SHP77 (cell line): ENCODE measurements around the gene MFN2.

Source experiments
- DNase-seq, 2 experiments: peaks; one replicate each; lab custom pipeline; 2025; lab: John Stamatoyannopoulos, UW

MFN2 gene

GRCh38 chr1:12051361-12051760 lies 71.1 kb downstream of the MFN2 start:
- DNase-seq: no peak

DNA sequence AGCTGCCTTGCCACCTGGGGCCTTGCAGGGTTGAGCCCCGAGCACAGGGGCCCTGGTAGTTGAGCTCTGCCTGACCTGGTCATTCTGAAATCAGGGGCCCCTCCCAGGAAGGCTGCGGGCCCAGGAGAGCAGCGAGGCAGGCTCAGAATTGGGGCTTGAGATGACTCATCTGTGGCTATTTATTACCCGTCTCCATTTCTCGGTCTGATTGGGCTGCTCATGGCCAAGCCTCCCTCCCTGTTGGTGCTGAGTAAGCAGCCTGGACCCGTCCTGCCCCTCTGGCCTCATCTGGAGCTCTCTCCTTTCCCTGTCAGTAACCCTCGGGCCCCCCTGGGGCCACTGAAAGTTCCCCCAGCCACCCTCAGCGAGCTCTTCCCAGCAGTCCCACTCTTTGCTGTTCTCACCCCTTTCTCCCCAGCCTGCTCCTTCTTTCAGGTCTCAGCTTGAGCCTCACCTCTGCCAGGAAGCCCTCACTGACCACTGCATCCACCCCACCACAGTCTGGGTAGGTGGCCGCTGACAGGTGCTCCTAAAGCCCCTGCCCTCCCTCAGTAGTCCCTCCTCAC lies 71.8 kb downstream of the MFN2 start:
- no peak for DNase-seq

DNA sequence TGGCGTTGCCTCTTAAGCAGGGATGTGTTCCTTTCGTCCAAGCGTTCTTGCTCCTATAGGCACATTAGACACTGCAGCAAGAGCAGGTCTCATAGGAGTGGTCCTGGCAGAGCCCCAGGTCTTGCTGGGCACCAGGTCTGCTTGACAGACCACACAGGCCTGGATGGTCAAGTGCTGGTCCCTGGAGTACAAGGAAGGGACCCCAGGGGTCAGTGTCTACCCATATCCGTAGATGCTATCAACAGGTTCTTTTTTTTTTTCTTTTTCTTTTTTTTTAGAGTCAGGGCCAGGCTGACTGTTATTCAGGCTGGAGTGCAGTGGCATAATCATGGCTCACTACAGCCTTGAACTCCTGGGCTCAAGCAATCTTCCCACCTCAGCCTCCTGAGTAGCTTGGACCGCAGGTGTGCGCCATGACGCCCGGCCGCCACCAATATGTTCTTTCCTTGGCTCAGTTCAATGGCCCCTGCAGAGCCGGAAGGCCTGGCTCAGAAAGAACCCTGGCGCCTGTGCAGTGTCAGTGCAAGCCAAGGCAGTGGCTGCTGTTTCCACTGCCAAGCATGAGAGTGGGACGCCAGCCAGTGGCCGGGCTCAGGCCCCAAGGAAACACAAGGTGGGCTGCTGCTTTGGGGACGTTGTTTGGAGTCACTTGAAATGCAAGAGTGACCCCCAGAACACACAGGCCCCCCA lies 72.9 kb downstream of the MFN2 start:
- no peak for DNase-seq

DNA sequence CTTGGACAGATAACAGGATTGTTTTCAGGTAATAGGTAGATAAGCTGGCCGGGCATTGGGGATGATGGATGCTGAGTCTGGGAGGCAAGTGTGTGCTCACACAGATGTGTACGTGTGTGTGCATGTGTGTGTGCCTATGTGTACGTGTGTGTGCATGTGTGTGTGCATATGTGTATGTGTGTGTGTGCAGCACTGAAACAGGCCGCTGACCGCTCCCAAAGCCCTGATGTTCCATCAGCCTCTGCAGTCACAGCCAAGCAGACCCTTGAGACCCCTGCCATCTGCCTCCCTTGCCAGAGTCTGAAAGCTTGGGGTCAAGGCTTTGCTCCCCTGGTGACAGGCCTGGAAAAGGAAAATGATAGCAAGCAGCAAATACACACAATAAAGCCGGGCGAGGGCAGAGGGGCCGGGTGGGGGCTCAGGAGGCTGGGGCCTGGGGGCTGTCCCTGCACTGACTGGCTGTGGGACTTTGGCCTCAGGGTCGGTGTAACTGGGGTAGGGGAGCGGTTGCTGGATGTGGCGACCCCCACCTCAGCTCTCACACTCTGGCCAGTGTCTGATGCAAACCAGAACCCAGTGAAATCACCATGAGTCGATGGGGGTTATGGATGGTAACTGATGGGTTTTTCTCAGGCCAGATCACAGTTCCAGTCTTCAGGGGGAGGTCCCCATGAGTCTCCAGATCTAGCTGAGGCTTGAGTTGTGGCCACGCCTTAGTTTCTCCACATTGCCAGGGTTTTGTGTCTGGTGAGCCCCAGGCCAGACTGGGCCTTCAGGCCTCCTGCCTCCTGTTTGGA lies 73.7 kb downstream of the MFN2 start:
- DNase-seq: no peak

DNA sequence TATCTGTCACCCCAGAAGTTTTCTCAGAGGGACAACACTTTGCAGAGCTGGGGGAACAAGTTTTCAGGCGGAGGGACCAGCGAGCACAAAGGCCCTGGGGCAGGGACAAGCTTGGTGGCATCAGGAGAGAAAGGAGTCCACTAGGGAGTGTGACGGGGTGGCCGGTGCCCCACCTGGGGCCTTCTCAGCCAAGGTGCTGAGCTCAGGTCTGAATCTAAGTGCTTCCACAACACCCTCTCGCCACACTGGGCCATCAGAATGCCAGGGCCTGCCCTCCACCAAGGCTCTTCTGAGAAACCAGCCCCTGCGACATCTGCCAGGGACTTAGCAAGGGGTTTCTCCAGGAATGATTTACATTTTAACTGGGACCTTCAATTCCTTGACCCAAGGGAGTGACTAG lies 75.0 kb downstream of the MFN2 start:
- DNase-seq: no peak

- no peak for DNase-seq
Measured at GRCh38 chr1:12056331-12056841, 76.1 kb downstream of the MFN2 start.

GRCh38 chr1:12057382-12057781 lies 77.1 kb downstream of the MFN2 start:
- no peak for DNase-seq

DNA sequence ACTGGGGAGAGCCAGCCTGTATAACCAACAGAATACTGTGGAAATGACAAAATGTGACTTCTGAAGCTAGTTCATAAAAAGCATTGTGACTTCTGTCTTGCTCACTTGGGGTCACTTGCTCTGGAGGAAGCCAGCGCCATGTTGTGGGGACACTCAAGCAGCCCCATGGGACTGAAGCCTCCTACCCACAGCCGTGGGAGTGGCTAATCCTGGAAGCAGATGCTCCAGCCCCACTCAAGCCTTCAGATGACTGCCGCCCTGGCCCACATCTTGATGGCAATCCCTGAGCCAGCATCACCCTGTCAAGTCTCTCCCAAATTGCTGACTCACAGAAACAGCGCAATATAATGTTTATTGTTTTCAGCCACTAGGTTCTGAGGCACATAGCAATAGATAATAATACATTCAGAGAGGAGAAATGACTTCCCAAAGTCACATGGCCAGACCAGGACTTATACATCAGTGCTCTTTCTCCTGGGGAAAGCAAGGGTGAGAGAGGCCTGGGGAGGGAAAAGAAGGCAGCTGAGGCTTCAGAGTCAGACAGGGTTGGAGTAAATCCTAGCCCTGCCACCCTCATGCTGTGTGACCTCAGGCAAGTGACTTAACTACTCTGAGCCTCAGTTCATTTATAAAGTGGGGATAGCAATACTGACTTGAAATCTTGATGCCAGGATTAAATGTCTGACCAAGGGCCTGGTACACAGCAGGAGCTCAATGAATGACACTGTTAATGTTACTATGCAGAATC lies 77.9 kb downstream of the MFN2 start:
- no peak for DNase-seq

GRCh38 chr1:12059226-12059625 lies 79.0 kb downstream of the MFN2 start:
- no peak for DNase-seq

DNA sequence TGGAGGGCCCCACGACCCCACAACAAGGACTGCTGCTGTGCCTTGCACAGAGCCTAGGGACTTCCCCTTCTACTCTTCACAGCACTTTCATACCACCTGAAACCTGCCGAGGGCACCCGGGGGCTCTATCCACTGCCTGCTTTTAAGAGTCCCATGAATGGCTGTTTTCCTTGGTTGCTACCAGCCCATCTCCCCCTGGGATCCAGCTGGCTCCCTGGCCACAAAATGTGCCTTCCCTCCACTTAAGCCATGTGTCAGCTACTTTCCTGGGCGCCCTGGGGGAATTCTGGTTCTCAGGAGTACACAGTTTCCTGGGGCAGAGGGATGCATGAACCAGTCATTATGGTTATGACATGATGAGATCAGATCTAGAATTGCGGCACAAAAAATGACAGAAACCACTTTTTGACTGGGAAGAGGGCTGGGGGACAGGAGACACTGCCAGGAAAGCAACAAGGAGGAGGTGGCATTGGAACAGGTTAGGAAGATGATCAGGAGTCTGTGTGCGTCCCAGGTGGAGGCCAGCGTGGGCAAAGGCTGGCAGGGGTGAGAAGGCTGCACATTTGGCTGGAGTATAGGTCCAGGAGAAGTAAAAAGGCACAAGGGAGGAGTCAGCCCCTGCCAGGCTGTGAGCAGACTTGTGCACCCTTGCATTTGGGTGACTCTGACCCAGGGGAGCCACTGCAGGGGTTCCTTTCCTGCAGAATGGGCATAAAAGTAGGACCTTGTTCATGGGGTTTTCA lies 79.6 kb downstream of the MFN2 start:
- no peak for DNase-seq

DNA sequence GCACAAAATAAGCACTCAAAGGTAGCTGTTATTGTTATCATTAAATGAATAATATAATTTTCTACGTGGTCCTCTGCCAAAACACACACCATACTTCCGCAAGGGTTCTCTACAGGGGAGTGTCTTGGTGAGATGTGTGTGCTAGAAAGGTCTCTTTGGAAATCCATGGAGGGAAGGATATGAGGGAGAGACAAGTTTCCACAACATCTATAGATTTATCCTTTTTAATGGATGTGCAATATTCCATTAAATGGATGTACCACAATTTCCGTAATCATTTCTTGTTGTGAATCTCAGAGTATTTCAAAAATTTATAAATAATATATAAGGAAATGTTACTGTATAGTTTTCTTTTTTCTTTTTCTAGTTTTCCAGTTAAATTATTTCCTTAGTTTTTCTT lies 80.3 kb downstream of the MFN2 start:
- no peak for DNase-seq
